Measurements from ENCODE around the gene TTC7B. TPM values are rescaled to one million over a fixed set of nuclear protein-coding genes. Genes with fewer than 3 reads are reported as not detected.

TTC7B gene
- total and polyA plus RNA-seq, 2 of the 8 experiments (the other 6 are each of a cell fraction or from before 2014, with no cell fraction given) = 23.7 to 34.0 TPM

DNA sequence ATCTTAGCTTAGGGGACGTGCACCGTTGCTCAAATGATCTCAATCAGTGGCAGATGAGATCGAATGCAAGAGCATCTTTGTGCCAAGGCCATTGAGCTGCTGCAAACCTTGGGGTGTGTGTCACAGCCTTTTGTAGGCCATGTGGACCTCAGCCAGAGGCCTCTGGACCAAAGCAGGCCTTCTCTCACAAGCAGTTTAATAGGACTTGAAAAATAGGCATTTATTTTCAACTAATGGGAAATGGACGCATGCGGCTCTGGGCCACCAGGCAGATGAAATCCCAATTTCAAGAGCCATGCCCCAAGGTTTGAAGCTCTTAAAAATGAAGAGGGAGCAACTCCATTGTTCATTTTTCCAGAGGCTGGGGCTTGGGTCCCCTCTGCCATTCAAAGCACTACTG lies 87.3 kb downstream of the TTC7B start (continued):
- TF ChIP-seq CTCF (IDR thresholded peaks at IDR 0.05; ENCODE audit: control extremely low read depth in 1 of 3, insufficient read depth in 1 of 3, low read depth in 1 of 3, low read length in 3 of 3) (no peak), RBBP5 (IDR thresholded peaks at IDR 0.05; ENCODE audit: borderline replicate concordance, low read depth, low read length) (no peak)
